Esophagus squamous epithelium (tissue), 4 donors: ENCODE measurements around the gene SGSM1.
A peak's percentile ranks its signal among the peaks of the same experiment; 100 is the strongest.

Experiments used
- POLR2A ChIP-seq, 4 donors: fragments of 450-650 bp; IDR thresholded peaks; one replicate each; pipeline ENCODE4 v1.6.1; 2017; ENCODE audit warnings: antibody characterized with exemption in 4 of 4, mild to moderate bottlenecking in 4 of 4, moderate library complexity in 3 of 4
- TF ChIP-seq, protein P1 (sequence below), 6 experiments: fragments of 450-650 bp in 4 of 6; fragments of 200-600 bp in 2 of 6; sonication (generic) in 2 of 6; IDR thresholded peaks; one replicate each; pipeline ENCODE4 v1.5.1; 2016 to 2019; ENCODE audit warnings: antibody characterized with exemption in 6 of 6, mild to moderate bottlenecking in 4 of 6, moderate library complexity in 4 of 6

DNA sequence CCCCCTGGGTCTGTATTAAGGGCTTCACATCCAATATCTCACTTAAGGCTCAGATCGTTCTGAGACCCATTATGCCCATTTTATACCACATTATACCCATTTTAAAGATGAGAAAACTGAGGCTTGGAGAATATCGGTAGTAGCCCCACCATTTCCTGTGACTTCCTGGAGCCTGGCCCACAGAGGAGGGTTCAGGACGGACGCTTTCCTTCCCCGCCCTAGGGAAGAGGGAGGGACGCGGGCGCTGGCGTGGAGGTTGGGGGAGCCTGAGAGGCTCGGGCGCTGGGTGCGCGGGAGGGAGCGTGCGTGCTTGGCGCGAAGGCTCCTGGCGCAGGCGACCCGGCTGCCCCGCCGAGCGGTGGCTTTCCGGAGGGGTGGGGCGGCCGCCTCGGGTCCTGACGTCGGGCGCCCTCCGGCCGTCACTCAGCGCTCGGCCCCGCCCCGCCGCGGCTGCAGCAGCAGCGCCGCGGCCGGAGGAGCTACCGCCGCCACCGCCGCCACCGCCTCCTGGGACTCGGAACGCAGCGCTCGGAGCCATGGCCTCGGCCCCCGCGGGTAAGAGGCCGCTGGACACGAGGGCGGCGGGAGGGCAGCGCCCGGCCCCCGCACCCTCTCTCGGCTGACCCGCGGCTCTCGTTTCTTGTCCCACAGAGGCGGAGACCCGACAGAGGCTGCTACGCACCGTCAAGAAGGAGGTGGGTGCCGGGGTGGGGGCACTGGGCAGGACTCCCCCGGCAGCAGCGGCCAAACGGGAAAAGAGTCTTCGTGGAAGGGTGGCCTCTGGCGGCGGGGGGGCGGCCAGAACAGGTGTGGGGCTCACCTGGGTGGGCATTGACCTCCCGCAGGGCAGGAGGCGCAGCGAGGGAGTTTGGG is at the start of gene SGSM1:
- TF ChIP-seq, protein P1, sequence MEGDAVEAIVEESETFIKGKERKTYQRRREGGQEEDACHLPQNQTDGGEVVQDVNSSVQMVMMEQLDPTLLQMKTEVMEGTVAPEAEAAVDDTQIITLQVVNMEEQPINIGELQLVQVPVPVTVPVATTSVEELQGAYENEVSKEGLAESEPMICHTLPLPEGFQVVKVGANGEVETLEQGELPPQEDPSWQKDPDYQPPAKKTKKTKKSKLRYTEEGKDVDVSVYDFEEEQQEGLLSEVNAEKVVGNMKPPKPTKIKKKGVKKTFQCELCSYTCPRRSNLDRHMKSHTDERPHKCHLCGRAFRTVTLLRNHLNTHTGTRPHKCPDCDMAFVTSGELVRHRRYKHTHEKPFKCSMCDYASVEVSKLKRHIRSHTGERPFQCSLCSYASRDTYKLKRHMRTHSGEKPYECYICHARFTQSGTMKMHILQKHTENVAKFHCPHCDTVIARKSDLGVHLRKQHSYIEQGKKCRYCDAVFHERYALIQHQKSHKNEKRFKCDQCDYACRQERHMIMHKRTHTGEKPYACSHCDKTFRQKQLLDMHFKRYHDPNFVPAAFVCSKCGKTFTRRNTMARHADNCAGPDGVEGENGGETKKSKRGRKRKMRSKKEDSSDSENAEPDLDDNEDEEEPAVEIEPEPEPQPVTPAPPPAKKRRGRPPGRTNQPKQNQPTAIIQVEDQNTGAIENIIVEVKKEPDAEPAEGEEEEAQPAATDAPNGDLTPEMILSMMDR (IDR thresholded peaks at IDR 0.05), result no peak
- peak in 2 of 4 donors; percentile 31 to 32 for TF ChIP-seq POLR2A (IDR thresholded peaks at IDR 0.05)
